ENCODE results near the gene SMYD3. TPM values are rescaled to one million over a fixed set of nuclear protein-coding genes. Genes with fewer than 3 reads are reported as not detected.

SMYD3 gene
- total RNA-seq, 1 experiment from 2014 or later: 25.5 TPM

DNA sequence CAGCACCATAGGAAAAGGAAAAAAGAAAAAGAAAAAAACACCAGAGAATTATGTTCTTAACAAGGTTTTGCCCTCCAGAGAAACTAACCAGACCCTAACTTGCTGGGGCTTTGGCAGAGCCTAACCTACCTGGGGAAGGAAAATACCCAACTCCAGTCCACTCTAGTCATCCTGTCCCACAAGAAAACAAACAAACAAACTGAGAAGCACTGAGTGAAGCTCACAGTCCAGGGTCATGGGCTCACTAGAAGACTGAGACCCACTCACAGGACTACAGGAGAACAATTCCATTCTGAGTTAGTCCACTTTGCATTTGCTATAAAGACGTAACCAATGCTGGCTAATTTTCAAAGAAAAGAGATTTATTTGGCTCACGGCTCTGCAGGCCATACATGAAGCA is 543.4 kb downstream of the SMYD3 start:
- Histone ChIP-seq H4K20me1 (ENCODE audit: control insufficient read depth, insufficient read depth, insufficient read length) (no peaks in the 10 kb centered on the region), H3K9ac (ENCODE audit: extremely low read depth, insufficient read length, low read length) (no peak overlapping the region), H3K18ac (ENCODE audit: insufficient read length, low read depth, low read length) (no peak overlapping the region), H2BK15ac (ENCODE audit: low read depth, low read length) (no peak overlapping the region), H2AFZ (ENCODE audit: low read length) (no peak overlapping the region), H3T11ph (ENCODE audit: low read length) (no peak overlapping the region), H2BK12ac (ENCODE audit: insufficient read length, low read depth, low read length) (no peak overlapping the region), H3K27me3 (ENCODE audit: insufficient read depth, low read length) (no peaks in the 10 kb centered on the region), H2BK5ac (ENCODE audit: insufficient read length, low read length) (no peak overlapping the region), H3K4ac (ENCODE audit: low read depth, low read length) (no peak overlapping the region), H3K23ac (ENCODE audit: insufficient read length, low read depth, low read length) (no peak overlapping the region), H4K8ac (replicated peaks; ENCODE audit: insufficient read length, low read depth, low read length) (no peak overlapping the region), H3K56ac (ENCODE audit: insufficient read length, low read depth, low read length) (no peak overlapping the region), H3K4me1 (ENCODE audit: insufficient read depth, low read length) (no peaks in the 10 kb centered on the region), H3K79me1 (ENCODE audit: insufficient read depth, low read depth, low read length, poor library complexity, severe bottlenecking) (no peaks in the 10 kb centered on the region), H3K79me2 (ENCODE audit: insufficient read depth, low read length) (no peaks in the 10 kb centered on the region), H4K91ac (ENCODE audit: insufficient read length, low read depth, low read length) (no peak overlapping the region), H3K23me2 (ENCODE audit: insufficient read length, low read depth, low read length, poor library complexity, severe bottlenecking) (no peaks in the 10 kb centered on the region), H2AK5ac (ENCODE audit: insufficient read length, low read length) (no peak overlapping the region), H4K5ac (ENCODE audit: insufficient read length, low read depth, low read length) (no peak overlapping the region), H3K14ac (ENCODE audit: insufficient read depth, low read length) (no peak overlapping the region), H2BK120ac (ENCODE audit: low read depth, low read length, poor library complexity, severe bottlenecking) (no peak overlapping the region), H3K27ac (ENCODE audit: insufficient read length, low read depth, low read length) (no peak overlapping the region), H2BK20ac (ENCODE audit: low read depth, low read length, poor library complexity, severe bottlenecking) (no peak overlapping the region), H3K4me2 (ENCODE audit: insufficient read depth, insufficient read length, low read length) (no peak overlapping the region), H3K9me3 (ENCODE audit: control insufficient read depth, low read depth, low read length) (no peaks in the 10 kb centered on the region)
- Mint-ChIP-seq H3K9me3 (no peaks in the 10 kb centered on the region), H3K4me3 (no peak overlapping the region), H3K36me3 (ENCODE audit: insufficient read depth in 1 of 3, low read depth in 3 of 3) (no peaks in the 10 kb centered on the region), H3K4me1 (peaks cover 7% of the 10 kb centered on the region in 2 experiments), H3K27me3 (ENCODE audit: low read depth) (no peaks in the 10 kb centered on the region), H3K27ac (no peak overlapping the region)
- no peak for DNase-seq
- no peak for TF ChIP-seq CTCF (conservative IDR thresholded peaks at IDR 0.05)
- no CpG with 5 or more reads among the region's 2 CpGs for WGBS (ENCODE audit: extremely low coverage, insufficient read length, low lambda C conversion rate)

All from H9 (cell line).